IMR-90 (cell line): ENCODE measurements around the gene ADAMTS14. TPM values are rescaled to one million over a fixed set of nuclear protein-coding genes. Genes with fewer than 3 reads are reported as not detected.

ENCODE experiments used
- ATAC-seq: fragments of 200-7000 bp; cut with Tn5 transposase; 2 replicates; pipeline ENCODE4 v1.9.1; 2020; ENCODE audit warnings: low read depth, mild to moderate bottlenecking, moderate library complexity
- BruUV-seq: library from RNA; stranded (reverse); fragments of 400-500 nt; replicated peaks from 2 replicates; lab custom pipeline; 2021; lab: Mats Ljungman, UMichigan
- CTCF ChIA-PET: fragments of 300-600 bp; formaldehyde crosslinking; extraction: SDS; loops from one replicate; lab custom pipeline; 2021; ENCODE audit warnings: antibody characterized with exemption; lab: Yijun Ruan, JAX
- POLR2A ChIA-PET: fragments of 300-600 bp; sonication (Branson Sonifier 250); formaldehyde crosslinking; loops from one replicate; lab custom pipeline; 2022; ENCODE audit warnings: antibody characterized with exemption; ENCODE audit not compliant: unreplicated experiment; lab: Charles Lee
- DNase-seq: peaks from one replicate; pipeline ENCODE4 v3.0.0; 2013
- H2AFZ ChIP-seq: replicated peaks from 2 replicates; pipeline ENCODE3; 2013; ENCODE audit warnings: low read length, mild to moderate bottlenecking; ENCODE audit not compliant: poor library complexity
- H2AK5ac ChIP-seq: 2 replicates; pipeline ENCODE4 v1.6.1; 2013; ENCODE audit warnings: low read depth, low read length, inconsistent platforms
- H2AK9ac ChIP-seq: replicated peaks from 2 replicates; pipeline ENCODE3; 2013; ENCODE audit warnings: mild to moderate bottlenecking, low read depth, low read length, moderate library complexity; ENCODE audit not compliant: poor library complexity
- H2BK120ac ChIP-seq: 2 replicates; pipeline ENCODE4 v1.6.1; 2013; ENCODE audit warnings: low read depth, low read length, inconsistent platforms
- H2BK15ac ChIP-seq: 3 replicates; pipeline ENCODE4 v1.6.1; 2013; ENCODE audit warnings: low read depth, low read length, inconsistent platforms
- H2BK20ac ChIP-seq: 2 replicates; pipeline ENCODE4 v1.6.1; 2013; ENCODE audit warnings: low read depth, mild to moderate bottlenecking, inconsistent platforms, low read length, moderate library complexity
- H2BK5ac ChIP-seq: 2 replicates; pipeline ENCODE4 v1.6.1; 2013; ENCODE audit warnings: mild to moderate bottlenecking, low read depth, low read length, inconsistent platforms; ENCODE audit not compliant: poor library complexity, severe bottlenecking
- H3K14ac ChIP-seq: replicated peaks from 2 replicates; pipeline ENCODE4 v1.6.1; 2013; ENCODE audit warnings: low read depth, low read length, inconsistent platforms
- H3K18ac ChIP-seq: 2 replicates; pipeline ENCODE4 v1.6.1; 2013; ENCODE audit warnings: low read depth, low read length, control low read depth
- H3K23ac ChIP-seq: 2 replicates; pipeline ENCODE4 v1.6.1; 2013; ENCODE audit warnings: low read depth, low read length, inconsistent platforms
- H3K27ac ChIP-seq: 2 replicates; pipeline ENCODE4 v1.5.1; 2013; ENCODE audit warnings: mild to moderate bottlenecking, control low read depth, low read length; ENCODE audit not compliant: insufficient read depth
- H3K27me3 ChIP-seq: 2 replicates; pipeline ENCODE4 v1.6.1; 2013; ENCODE audit warnings: low read length; ENCODE audit not compliant: control insufficient read depth, insufficient read depth
- H3K36me3 ChIP-seq: 2 replicates; pipeline ENCODE4 v1.6.1; 2013; ENCODE audit warnings: low read length, mixed read lengths; ENCODE audit not compliant: control insufficient read depth, insufficient read depth
- H3K4ac ChIP-seq: 2 replicates; pipeline ENCODE4 v1.6.1; 2013; ENCODE audit warnings: low read depth, low read length, inconsistent platforms
- H3K4me1 ChIP-seq: 2 replicates; pipeline ENCODE4 v1.6.1; 2013; ENCODE audit warnings: low read length, mixed read lengths; ENCODE audit not compliant: control insufficient read depth, insufficient read depth
- H3K4me2 ChIP-seq: 2 replicates; pipeline ENCODE4 v1.6.1; 2013; ENCODE audit warnings: low read depth, mild to moderate bottlenecking, control low read depth, low read length, moderate library complexity
- H3K4me3 ChIP-seq: 2 replicates; pipeline ENCODE4 v1.5.1; 2013; ENCODE audit warnings: low read depth, mild to moderate bottlenecking, control low read depth, low read length, moderate library complexity; ENCODE audit not compliant: insufficient read depth
- H3K56ac ChIP-seq: 2 replicates; pipeline ENCODE4 v1.6.1; 2013; ENCODE audit warnings: low read length, inconsistent platforms; ENCODE audit not compliant: insufficient read depth; ENCODE audit errors: extremely low read depth
- H3K79me1 ChIP-seq, 2 experiments: 2 replicates each; pipeline ENCODE4 v1.6.1; 2013; ENCODE audit warnings: low read length in 2 of 2, inconsistent platforms in 1 of 2, low read depth in 1 of 2
- H3K9ac ChIP-seq: 2 replicates; pipeline ENCODE4 v1.6.1; 2013; ENCODE audit warnings: low read depth, low read length, control low read depth
- H3K9me1 ChIP-seq: 2 replicates; pipeline ENCODE4 v1.6.1; 2013; ENCODE audit warnings: low read length, inconsistent platforms; ENCODE audit not compliant: insufficient read depth
- H3K9me3 ChIP-seq: 2 replicates; pipeline ENCODE4 v1.6.1; 2013; ENCODE audit warnings: low read length; ENCODE audit not compliant: control insufficient read depth, insufficient read depth
- H4K20me1 ChIP-seq: 2 replicates; pipeline ENCODE4 v1.6.1; 2013; ENCODE audit warnings: low read length, inconsistent platforms; ENCODE audit not compliant: insufficient read depth
- H4K5ac ChIP-seq: 2 replicates; pipeline ENCODE4 v1.6.1; 2013; ENCODE audit warnings: mild to moderate bottlenecking, low read depth, low read length, control low read depth
- H4K8ac ChIP-seq, 2 experiments: 2 replicates each; pipeline ENCODE4 v1.6.1; 2013; ENCODE audit warnings: low read depth in 2 of 2, low read length in 2 of 2, control low read depth in 1 of 2, inconsistent platforms in 1 of 2
- H4K91ac ChIP-seq: 2 replicates; pipeline ENCODE4 v1.6.1; 2013; ENCODE audit warnings: low read depth, low read length, inconsistent platforms; ENCODE audit not compliant: insufficient read depth
- CEBPB ChIP-seq: IDR thresholded peaks from 2 replicates; pipeline ENCODE4 v1.6.1; 2012; ENCODE audit warnings: low read depth, low read length, improper control_type of control experiment
- CHD1 ChIP-seq: IDR thresholded peaks from 2 replicates; pipeline ENCODE4 v1.6.1; 2012; ENCODE audit warnings: low read depth, low read length, improper control_type of control experiment
- FOS ChIP-seq: fragments of 150-350 bp; IDR thresholded peaks from 2 replicates; pipeline ENCODE4 v1.6.1; 2016; ENCODE audit warnings: low read depth, low read length
- MXI1 ChIP-seq: IDR thresholded peaks from 2 replicates; pipeline ENCODE4 v1.6.1; 2012; ENCODE audit warnings: low read depth, mild to moderate bottlenecking, low read length, moderate library complexity, borderline replicate concordance
- NFE2L2 ChIP-seq: fragments of 150-350 bp; IDR thresholded peaks from 2 replicates; pipeline ENCODE4 v1.6.1; 2016; ENCODE audit warnings: low read depth, mild to moderate bottlenecking, low read length
- POLR2A ChIP-seq: IDR thresholded peaks from 2 replicates; pipeline ENCODE4 v1.6.1; 2012; ENCODE audit warnings: mild to moderate bottlenecking, low read depth, low read length
- RAD21 ChIP-seq: IDR thresholded peaks from 2 replicates; pipeline ENCODE4 v1.6.1; 2012; ENCODE audit warnings: low read length, improper control_type of control experiment
- RCOR1 ChIP-seq: IDR thresholded peaks from 2 replicates; pipeline ENCODE4 v1.6.1; 2012; ENCODE audit warnings: mild to moderate bottlenecking, low read length, improper control_type of control experiment; ENCODE audit not compliant: insufficient replicate concordance
- SMC3 ChIP-seq: fragments of 150-350 bp; IDR thresholded peaks from 2 replicates; pipeline ENCODE4 v1.6.1; 2016; ENCODE audit warnings: low read depth, mild to moderate bottlenecking, antibody characterized with exemption, low read length, moderate library complexity
- WGBS, 2 experiments: methylation state at CpG; one replicate each; pipeline versions ENCODE4 v1.1.5 to v1.1.7; 2013; ENCODE audit warnings: missing lambda C conversion rate in 2 of 2; ENCODE audit not compliant: insufficient read length in 1 of 2; ENCODE audit errors: extremely low coverage in 2 of 2; 5-methylcytosine and 5-hydroxymethylcytosine counted together
- dilution Hi-C: fragments of 300-500 bp; cut with HindIII; formaldehyde crosslinking; loops from one replicate; pipeline ENCODE4 v1.14.3; 2018; ENCODE audit warnings: low sequenced_read_pairs; ENCODE audit not compliant: unreplicated experiment
- in situ Hi-C: fragments of 300-500 bp; cut with MboI; formaldehyde crosslinking; loops from 3 replicates; pipeline ENCODE4 v1.14.3; 2019; ENCODE audit warnings: low sequenced_read_pairs, inconsistent platforms, mixed read lengths
- intact Hi-C: fragments of 100-400 bp; cut with micrococcal nuclease; formaldehyde crosslinking; loops from 2 replicates; pipeline ENCODE4 v1.10.0; 2022
- polyA plus RNA-seq, 3 experiments: library from polyadenylated mRNA; depleted of rRNA; stranded (reverse); fragments of >200 nt; gene quantifications; 2 replicates each; pipeline ENCODE4 v1.2.3, GENCODE V29; 2012; ENCODE audit warnings: low replicate concordance in 1 of 3
- total RNA-seq: library from RNA; depleted of rRNA; stranded (reverse); fragments of >200 nt; gene quantifications from 2 replicates; pipeline ENCODE4 v1.2.3, GENCODE V29; 2012
- TF ChIP-seq, protein P1 (sequence below): conservative IDR thresholded peaks from 2 replicates; pipeline ENCODE4 v1.5.1; 2012; ENCODE audit warnings: mild to moderate bottlenecking, low read depth, low read length, improper control_type of control experiment

The ADAMTS14 gene
- total and polyA plus RNA-seq, 2 of the 4 experiments (the other 2 are of a cell fraction): under 0.01 to 0.31 TPM

DNA sequence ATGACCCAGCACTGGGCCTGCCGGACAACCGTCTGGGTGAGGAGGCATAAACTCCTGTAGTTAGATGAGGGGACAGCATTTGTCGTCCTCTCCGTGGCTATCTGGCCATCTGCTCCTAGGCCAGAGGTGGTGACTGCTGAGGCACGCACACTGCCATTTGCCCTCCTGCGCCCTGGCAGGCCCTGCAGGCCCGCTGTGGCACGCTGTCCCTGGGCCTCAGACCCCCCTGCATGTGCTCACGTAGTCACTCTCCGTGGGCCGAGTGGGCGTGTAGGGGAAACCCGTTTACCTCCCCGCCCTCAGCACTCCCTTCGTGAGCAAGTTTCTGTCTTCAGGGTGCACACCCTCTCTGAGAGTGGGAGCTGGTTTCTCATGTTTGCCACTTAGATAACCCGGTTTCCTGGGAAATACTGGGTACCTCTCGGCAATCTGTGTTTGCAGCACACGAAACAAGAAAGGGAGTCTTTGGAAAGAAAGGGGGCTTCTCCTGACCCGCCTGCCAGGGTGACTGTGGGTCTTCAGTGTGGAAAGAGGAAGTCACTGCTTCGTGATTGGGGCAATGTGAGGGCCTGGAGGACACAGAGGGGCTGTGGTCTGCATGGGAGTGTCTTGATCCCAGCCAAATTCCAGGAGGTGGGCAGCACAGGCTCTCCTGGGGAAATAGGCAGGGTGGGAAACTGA, 10.8 kb downstream of the ADAMTS14 start:
- H3K9me3 ChIP-seq: no peaks in the 10 kb centered on the region
- H3K4me1 ChIP-seq: no peaks in the 10 kb centered on the region
- H2BK15ac ChIP-seq: no peak overlapping the region
- H2AK5ac ChIP-seq: no peak overlapping the region
- H4K8ac ChIP-seq: no peak overlapping the region
- dilution Hi-C loops (no loop called here), in situ Hi-C loops (no loop called here), intact Hi-C loops (no loop called here)
- no peak overlapping the region for H4K5ac ChIP-seq
- H2BK5ac ChIP-seq: no peak overlapping the region
- no peak overlapping the region for H3K9ac ChIP-seq
- no peak overlapping the region for H3K23ac ChIP-seq
- no peak overlapping the region for H3K56ac ChIP-seq
- H3K4me3 ChIP-seq: no peak overlapping the region
- DNase-seq (no peak), ATAC-seq (no peak)
- no peak overlapping the region for H3K18ac ChIP-seq
- no peaks in the 10 kb centered on the region for H3K79me1 ChIP-seq
- WGBS, 2 experiments: 65% methylated on average over 2 of the region's 20 CpGs; no CpG with 5 or more reads in 1 of the 2 experiments
- H2BK20ac ChIP-seq: no peak overlapping the region
- ChIA-PET POLR2A (no interaction called here), CTCF (no interaction called here)
- BruUV-seq: no TSS peak
- H4K91ac ChIP-seq: no peak overlapping the region
- TF ChIP-seq RCOR1 (no peak), RAD21 (no peak), SMC3 (no peak), FOS (no peak), CHD1 (no peak), CEBPB (no peak), MXI1 (no peak), POLR2A (no peak), NFE2L2 (no peak)
- TF ChIP-seq, protein P1, sequence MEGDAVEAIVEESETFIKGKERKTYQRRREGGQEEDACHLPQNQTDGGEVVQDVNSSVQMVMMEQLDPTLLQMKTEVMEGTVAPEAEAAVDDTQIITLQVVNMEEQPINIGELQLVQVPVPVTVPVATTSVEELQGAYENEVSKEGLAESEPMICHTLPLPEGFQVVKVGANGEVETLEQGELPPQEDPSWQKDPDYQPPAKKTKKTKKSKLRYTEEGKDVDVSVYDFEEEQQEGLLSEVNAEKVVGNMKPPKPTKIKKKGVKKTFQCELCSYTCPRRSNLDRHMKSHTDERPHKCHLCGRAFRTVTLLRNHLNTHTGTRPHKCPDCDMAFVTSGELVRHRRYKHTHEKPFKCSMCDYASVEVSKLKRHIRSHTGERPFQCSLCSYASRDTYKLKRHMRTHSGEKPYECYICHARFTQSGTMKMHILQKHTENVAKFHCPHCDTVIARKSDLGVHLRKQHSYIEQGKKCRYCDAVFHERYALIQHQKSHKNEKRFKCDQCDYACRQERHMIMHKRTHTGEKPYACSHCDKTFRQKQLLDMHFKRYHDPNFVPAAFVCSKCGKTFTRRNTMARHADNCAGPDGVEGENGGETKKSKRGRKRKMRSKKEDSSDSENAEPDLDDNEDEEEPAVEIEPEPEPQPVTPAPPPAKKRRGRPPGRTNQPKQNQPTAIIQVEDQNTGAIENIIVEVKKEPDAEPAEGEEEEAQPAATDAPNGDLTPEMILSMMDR: no peak
- H2BK120ac ChIP-seq: no peak overlapping the region
- no peak overlapping the region for H3K4me2 ChIP-seq
- no peak overlapping the region for H2AFZ ChIP-seq
- H3K14ac ChIP-seq: no peak overlapping the region
- H3K27me3 ChIP-seq: peaks cover 5% of the 10 kb centered on the region
- H4K20me1 ChIP-seq: no peaks in the 10 kb centered on the region; the same call in 1 of the 2 replicates
- H3K36me3 ChIP-seq: no peaks in the 10 kb centered on the region
- no peak overlapping the region for H3K27ac ChIP-seq
- no peaks in the 10 kb centered on the region for H3K9me1 ChIP-seq
- H3K4ac ChIP-seq: no peak overlapping the region
- no peak overlapping the region for H2AK9ac ChIP-seq
